HG03045 (cell line): ENCODE data around the gene CAMK1.

Experiments
- ATAC-seq: cut with Tn5 transposase; IDR thresholded peaks from one replicate; pipeline ENCODE4 v1.9.1; 2021; ENCODE audit warnings: mild to moderate bottlenecking, moderate library complexity; ENCODE audit not compliant: unreplicated experiment

CAMK1 gene

GRCh38 chr3:9743548-9743947 is 26.2 kb downstream of the CAMK1 start:
- no peak for ATAC-seq

GRCh38 chr3:9742560-9742959 is 27.2 kb downstream of the CAMK1 start:
- no peak for ATAC-seq

GRCh38 chr3:9739181-9739580 is 30.6 kb downstream of the CAMK1 start:
- ATAC-seq, result no peak

- ATAC-seq, result no peak
Observed at GRCh38 chr3:9736831-9737230, 32.9 kb downstream of the CAMK1 start.

GRCh38 chr3:9732740-9733115 is 37.0 kb downstream of the CAMK1 start:
- ATAC-seq, result no peak

GRCh38 chr3:9732080-9732739 is 37.5 kb downstream of the CAMK1 start:
- ATAC-seq, result peak; percentile 9

GRCh38 chr3:9731206-9732079 is 38.3 kb downstream of the CAMK1 start, which contains the start of gene BRPF1:
Gene BRPF1, plus strand, starts transcription at chr3:9731735. Its CDS starts 2,406 bp downstream, at chr3:9734141.
- ATAC-seq, result peak; percentile 94

- ATAC-seq, result peak; percentile 48
Observed at GRCh38 chr3:9730657-9731205, 39.0 kb downstream of the CAMK1 start.

GRCh38 chr3:9729419-9729818 is 40.3 kb downstream of the CAMK1 start:
- ATAC-seq, result no peak

- no peak for ATAC-seq
Observed at GRCh38 chr3:9727743-9728142, 42.0 kb downstream of the CAMK1 start.

- no peak for ATAC-seq
Observed at GRCh38 chr3:9727041-9727595, 42.6 kb downstream of the CAMK1 start.

GRCh38 chr3:9725775-9726515 is 43.8 kb downstream of the CAMK1 start:
- no peak for ATAC-seq

GRCh38 chr3:9721700-9722060 is 48.1 kb downstream of the CAMK1 start:
- ATAC-seq, result no peak

GRCh38 chr3:9721015-9721699 is 48.6 kb downstream of the CAMK1 start:
- no peak for ATAC-seq

- ATAC-seq, result no peak
Observed at GRCh38 chr3:9718118-9718517, 51.6 kb downstream of the CAMK1 start.

- no peak for ATAC-seq
Observed at GRCh38 chr3:9717563-9717962, 52.2 kb downstream of the CAMK1 start.

- ATAC-seq, result no peak
Observed at GRCh38 chr3:9716801-9717555, 52.8 kb downstream of the CAMK1 start.

- ATAC-seq, result no peak
Observed at GRCh38 chr3:9715764-9716437, 53.8 kb downstream of the CAMK1 start.

GRCh38 chr3:9715136-9715535 is 54.6 kb downstream of the CAMK1 start:
- no peak for ATAC-seq
